Fibroblast of villous mesenchyme (primary cell): ENCODE measurements around the gene EFEMP2. TPM values are rescaled to one million over a fixed set of nuclear protein-coding genes. Genes with fewer than 3 reads are reported as not detected.
A peak's percentile ranks its signal among the peaks of the same experiment; 100 is the strongest.

Experiments used
- DNase-seq: peaks from one replicate; pipeline ENCODE4 v3.0.0-alpha.2; 2010; ENCODE audit warnings: low read depth
- H3K4me3 ChIP-seq: 2 replicates; pipeline ENCODE4 v1.5.1; 2011; ENCODE audit warnings: low read depth, mild to moderate bottlenecking, low read length
- total RNA-seq: library from RNA; depleted of rRNA; stranded (reverse); fragments of >200 nt; gene quantifications from 2 replicates; pipeline ENCODE4 v1.2.3, GENCODE V29; 2012
- TF ChIP-seq, protein P1 (sequence below): IDR thresholded peaks from 2 replicates; pipeline ENCODE4 v1.5.1; 2012; ENCODE audit warnings: low read depth, mild to moderate bottlenecking, low read length; ENCODE audit not compliant: insufficient read depth

Gene EFEMP2
- total RNA-seq, 1 donor: 77.7 TPM

- H3K4me3 ChIP-seq: peak within 1 kb of the TSS; percentile 73
- DNase-seq: peak; percentile 98
- TF ChIP-seq, protein P1, sequence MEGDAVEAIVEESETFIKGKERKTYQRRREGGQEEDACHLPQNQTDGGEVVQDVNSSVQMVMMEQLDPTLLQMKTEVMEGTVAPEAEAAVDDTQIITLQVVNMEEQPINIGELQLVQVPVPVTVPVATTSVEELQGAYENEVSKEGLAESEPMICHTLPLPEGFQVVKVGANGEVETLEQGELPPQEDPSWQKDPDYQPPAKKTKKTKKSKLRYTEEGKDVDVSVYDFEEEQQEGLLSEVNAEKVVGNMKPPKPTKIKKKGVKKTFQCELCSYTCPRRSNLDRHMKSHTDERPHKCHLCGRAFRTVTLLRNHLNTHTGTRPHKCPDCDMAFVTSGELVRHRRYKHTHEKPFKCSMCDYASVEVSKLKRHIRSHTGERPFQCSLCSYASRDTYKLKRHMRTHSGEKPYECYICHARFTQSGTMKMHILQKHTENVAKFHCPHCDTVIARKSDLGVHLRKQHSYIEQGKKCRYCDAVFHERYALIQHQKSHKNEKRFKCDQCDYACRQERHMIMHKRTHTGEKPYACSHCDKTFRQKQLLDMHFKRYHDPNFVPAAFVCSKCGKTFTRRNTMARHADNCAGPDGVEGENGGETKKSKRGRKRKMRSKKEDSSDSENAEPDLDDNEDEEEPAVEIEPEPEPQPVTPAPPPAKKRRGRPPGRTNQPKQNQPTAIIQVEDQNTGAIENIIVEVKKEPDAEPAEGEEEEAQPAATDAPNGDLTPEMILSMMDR: peak; percentile 77
Observed at GRCh38 chr11:65888163-65888814, 15.7 kb upstream of the EFEMP2 start, which contains the start of gene FIBP. FIBP (minus strand) TSS chr11:65888471; CDS start chr11:65888418, 53 bp downstream.

GRCh38 chr11:65887723-65888162 lies 15.1 kb upstream of the EFEMP2 start:
- peak overlapping the region; percentile 73 for H3K4me3 ChIP-seq
- TF ChIP-seq, protein P1: no peak
- no peak for DNase-seq

DNA sequence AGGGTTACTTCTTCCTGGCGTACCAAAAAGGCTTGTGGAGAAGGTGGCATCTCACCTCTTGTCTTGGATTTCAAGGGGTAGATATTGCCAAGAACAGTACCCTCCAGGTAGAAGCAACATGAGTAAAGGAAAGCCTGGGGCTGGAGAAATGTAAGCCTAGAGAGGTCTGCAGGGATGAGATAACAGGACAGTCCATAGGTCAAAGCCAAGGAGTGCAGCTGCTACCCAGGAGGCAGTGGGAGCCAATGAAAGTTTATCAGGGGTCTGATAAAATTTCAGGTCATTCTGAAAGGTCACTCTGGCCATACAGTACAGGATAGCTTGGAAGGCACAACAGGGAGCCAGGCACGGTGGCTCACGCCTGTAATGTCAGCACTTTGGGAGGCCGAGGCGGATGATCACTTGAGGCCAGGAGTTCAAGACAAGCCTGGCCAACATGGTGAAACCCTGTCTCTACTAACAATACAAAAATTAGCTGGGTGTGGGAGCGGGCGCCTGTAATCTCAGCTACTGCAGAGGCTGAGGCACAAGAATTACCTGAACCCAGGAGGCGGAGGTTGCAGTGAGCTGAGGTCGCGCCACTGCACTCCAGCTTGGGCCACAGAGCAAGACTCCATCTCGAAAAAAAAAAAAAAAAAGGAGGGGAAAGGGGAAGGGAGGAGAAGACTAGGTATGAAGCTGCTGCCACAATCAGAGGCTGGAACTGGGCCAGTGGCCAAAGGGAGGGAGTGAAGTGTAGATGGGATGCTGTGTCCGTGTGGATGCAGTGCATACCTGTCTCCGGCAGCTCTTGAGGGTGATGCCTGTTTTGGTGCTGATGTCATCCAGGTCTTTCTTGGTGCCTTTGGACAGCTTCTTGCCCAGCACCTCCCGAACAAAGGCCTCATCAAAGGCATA lies 14.5 kb upstream of the EFEMP2 start:
- TF ChIP-seq, protein P1: no peak
- peak overlapping the region; percentile 73 for H3K4me3 ChIP-seq
- DNase-seq: no peak

DNA sequence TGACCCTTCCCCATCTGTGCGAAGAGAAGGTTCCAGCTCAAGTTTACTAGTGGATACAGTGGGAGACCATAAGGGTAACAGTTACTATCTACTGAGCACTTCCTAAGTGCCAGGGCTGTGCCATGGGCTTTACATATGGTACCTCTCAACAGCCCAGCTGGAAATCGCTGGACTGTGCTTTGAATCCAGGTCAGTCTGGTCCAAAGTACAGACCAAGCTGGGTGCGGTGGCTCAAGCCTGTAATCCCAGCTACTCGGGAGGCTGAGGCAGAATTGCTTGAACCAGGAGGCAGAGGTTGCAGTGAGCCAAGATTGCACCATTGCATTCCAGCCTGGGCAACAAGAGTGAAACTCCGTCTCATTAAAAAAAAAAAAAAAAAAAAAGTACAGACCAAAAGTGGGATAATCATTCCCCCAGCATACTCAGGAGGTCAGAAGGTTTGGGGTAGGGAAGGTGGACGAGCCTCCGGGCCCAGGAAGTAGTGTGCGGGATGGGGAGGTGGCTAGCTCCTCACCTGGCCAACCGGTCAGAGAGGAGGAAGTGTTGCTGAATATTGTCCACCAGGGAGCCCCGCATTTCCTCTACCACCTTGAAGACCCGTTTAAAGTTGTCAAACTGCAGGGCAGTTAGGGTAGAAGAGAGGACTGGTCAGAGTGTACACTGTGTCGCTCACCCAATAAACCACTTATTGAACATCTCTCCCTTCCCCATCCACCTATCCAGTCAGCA lies 13.4 kb upstream of the EFEMP2 start:
- no peak for DNase-seq
- no peak overlapping the region for H3K4me3 ChIP-seq
- TF ChIP-seq, protein P1: no peak

- no peak overlapping the region for H3K4me3 ChIP-seq
- DNase-seq: no peak
- TF ChIP-seq, protein P1: no peak
Observed at GRCh38 chr11:65885231-65885630, 12.6 kb upstream of the EFEMP2 start.

GRCh38 chr11:65884716-65885092 lies 12.1 kb upstream of the EFEMP2 start:
- H3K4me3 ChIP-seq: no peak overlapping the region

More at GRCh38 chr11:65884716-65885092, 12.1 kb upstream of the EFEMP2 start:
- TF ChIP-seq, protein P1: peak; percentile 99
- peak; percentile 74 for DNase-seq
